ENCODE measurements around the gene MAGEA1.
"Not testable (repeated sequence)": the region's sequence is repeated elsewhere in the genome, so short reads cannot be mapped to it uniquely, and the experiment has no call there.

Gene MAGEA1, protein sequence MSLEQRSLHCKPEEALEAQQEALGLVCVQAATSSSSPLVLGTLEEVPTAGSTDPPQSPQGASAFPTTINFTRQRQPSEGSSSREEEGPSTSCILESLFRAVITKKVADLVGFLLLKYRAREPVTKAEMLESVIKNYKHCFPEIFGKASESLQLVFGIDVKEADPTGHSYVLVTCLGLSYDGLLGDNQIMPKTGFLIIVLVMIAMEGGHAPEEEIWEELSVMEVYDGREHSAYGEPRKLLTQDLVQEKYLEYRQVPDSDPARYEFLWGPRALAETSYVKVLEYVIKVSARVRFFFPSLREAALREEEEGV

DNA sequence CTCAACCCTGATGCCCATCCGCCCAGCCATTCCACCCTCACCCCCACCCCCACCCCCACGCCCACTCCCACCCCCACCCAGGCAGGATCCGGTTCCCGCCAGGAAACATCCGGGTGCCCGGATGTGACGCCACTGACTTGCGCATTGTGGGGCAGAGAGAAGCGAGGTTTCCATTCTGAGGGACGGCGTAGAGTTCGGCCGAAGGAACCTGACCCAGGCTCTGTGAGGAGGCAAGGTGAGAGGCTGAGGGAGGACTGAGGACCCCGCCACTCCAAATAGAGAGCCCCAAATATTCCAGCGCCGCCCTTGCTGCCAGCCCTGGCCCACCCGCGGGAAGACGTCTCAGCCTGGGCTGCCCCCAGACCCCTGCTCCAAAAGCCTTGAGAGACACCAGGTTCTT, at the start of gene MAGEA1:
TSS of gene MAGEA1 (plus strand) at position 154 of the 400 bp plus-strand sequence. CDS start 3,106 bp downstream, outside the sequence.
- intact Hi-C loops (cut with DNase I) = no loop called here
- no peak for DNase-seq

- intact Hi-C loops (cut with DNase I); DNase-seq: not testable (repeated sequence)
These were observed 46.2 kb upstream of the MAGEA1 start for GRCh38 chrX:153132924-153133323.

- intact Hi-C loops (cut with DNase I); DNase-seq: not testable (repeated sequence)
These were observed 40.0 kb upstream of the MAGEA1 start for GRCh38 chrX:153139074-153139473.

DNA sequence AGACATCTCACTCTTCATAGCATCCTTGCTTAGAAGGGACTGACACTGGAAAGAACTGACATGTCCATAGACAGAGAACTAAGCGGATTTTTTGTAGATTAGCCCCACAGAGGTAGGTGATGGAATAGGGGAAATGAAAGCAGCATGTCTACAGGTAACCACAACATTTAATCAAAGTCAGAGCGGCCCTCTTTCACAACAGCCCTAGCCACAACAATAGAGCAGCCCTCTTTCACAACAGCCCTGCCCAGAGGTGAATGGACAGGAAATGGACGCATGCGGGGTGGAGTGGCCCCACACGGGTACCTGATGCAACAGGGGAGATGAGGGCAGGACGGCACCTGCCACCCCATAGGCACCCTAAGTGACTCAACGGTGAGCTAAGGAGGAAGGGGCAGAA, 32.8 kb upstream of the MAGEA1 start:
- DNase-seq; intact Hi-C loops (cut with DNase I): not testable (repeated sequence)

DNA sequence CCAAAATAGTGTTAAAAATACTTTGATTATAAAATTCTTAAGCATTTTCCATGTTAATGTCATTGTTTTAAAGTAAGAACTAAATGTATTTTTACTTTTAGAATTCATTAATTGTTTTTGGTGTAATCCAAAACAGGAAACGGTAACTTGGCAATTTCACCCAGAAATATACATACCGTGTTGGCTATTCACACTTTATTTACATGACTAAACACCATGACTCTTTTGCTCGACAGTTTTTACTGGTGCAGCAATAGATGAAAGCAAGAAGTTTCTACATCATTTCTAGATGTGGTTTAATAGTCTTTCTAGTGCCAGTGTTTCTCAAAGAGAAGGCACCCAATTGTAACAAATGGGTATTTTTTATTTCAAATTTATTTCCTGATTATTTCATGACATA, 25.6 kb upstream of the MAGEA1 start:
- DNase-seq = no peak
- intact Hi-C loops (cut with DNase I) = no loop called here

- no peak for DNase-seq
- intact Hi-C loops (cut with DNase I) = no loop called here
These were observed 21.6 kb upstream of the MAGEA1 start for GRCh38 chrX:153157450-153157849.

GRCh38 chrX:153158319-153158718, 20.8 kb upstream of the MAGEA1 start:
- no peak for DNase-seq
- intact Hi-C loops (cut with DNase I) = no loop called here

GRCh38 chrX:153161952-153162351, 17.1 kb upstream of the MAGEA1 start:
- no peak for DNase-seq
- intact Hi-C loops (cut with DNase I) = no loop called here

DNA sequence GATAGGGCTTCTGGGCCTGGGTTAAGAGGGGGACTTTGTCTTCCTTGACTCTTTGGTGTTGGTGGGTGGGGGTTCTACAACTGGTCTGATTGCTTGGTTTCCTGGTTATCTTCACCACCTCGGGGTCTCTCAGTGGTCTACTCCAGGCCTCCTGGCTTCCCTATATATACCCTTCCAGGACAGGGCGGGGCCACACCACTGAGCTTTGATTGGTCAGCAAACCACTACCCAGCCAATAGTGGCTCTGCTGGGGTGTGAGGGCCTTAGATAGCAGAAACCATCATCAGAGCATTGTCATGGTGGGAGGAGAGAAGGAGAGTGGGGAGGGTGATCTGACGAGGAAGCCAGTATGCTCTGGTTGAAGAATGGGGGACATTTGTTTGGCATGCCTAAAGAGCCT, 14.4 kb upstream of the MAGEA1 start:
- DNase-seq = no peak
- intact Hi-C loops (cut with DNase I) = no loop called here

DNA sequence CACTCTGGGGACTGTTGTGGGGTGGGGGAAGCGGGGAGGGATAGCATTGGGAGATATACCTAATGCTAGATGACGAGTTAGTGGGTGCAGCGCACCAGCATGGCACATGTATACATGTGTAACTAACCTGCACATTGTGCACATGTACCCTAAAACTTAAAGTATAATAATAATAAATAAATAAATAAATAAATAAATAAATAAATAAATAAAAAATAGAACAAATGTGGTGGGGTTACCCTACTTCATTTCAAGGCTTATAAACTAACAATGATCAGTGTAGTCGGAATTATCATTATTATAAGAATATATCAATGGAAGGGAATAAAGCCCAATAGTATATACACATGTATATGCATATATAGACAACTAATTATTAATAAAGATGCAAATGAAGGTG, 10.7 kb upstream of the MAGEA1 start:
- DNase-seq; intact Hi-C loops (cut with DNase I): not testable (repeated sequence)

- intact Hi-C loops (cut with DNase I) = no loop called here
- DNase-seq = no peak
These were observed 2.7 kb downstream of the MAGEA1 start for GRCh38 chrX:153181822-153182221.

DNA sequence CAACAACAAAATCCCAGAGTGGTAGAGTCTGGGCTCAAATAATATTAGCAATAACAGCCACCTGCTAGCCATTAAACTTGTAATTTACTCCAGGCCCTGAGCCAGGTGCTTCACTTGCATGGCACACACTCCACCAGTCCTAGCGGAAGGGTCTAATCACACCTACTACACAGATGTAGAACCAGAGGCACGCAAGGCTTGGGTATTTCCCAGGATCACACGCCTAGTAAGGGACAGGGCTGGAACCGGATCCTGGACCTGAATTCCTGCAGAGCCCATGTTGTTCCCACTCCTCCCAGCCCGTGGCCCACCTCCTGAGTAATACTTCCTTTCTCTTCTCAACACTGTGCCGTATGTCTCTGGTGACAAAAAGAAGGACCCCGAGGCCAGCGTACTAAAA, 5.7 kb downstream of the MAGEA1 start:
- DNase-seq = no peak

DNA sequence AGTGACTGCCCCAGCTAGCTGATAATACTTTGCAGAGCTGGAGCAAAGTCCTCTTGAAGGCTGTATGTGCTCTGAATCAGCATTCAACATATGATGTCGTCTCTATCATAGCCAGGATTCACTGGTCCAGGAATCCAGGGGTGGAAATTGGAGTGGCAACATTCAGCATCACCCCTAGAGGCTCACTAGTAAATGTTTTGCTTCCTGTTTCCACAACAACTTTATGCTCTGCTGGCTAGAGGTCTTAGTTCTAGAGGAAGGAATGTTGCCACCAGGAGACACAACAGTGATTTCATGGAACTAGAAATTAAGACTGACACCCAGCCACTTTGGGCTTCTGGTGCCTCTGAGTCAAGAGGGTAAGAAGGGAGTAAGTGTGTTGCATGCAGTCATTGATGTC, 11.3 kb downstream of the MAGEA1 start:
- DNase-seq = no peak
- intact Hi-C loops (cut with DNase I) = no loop called here

More for the DNA sequence above, 5.7 kb downstream of the MAGEA1 start:
- intact Hi-C loops (cut with DNase I) = no loop called here

GRCh38 chrX:153200462-153200861, 21.4 kb downstream of the MAGEA1 start:
- DNase-seq = no peak
- intact Hi-C loops (cut with DNase I) = no loop called here

DNA sequence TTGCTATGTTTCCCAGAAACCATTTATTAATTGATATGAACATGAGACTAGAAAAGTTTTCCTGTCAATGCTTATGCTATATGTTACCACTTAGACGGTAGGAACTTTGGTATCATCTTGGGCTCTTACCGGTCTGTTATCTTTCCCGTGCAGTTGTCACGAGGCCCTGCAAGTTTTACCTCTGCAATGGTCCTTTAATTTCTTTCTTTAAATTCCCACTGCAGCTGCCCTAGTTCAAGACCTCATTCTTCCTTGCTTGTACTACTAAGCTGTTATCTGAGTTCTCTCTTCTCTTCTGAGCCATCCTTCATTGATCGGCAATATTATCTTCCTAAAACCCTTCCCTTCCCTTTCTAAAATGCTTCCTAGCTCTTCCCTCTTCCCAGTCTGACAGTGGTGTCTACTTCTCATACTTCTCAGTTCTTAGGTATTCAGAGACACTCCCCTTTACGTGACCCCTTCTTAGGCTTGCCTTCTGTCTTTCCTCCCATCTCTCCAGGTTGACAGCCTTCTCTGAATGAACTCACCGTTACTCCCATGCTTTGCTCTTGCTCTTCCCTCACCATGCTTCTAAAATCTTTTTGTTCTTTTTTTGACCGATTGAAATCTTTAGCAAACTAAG, 27.5 kb downstream of the MAGEA1 start:
- intact Hi-C loops (cut with DNase I) = no loop called here
- no peak for DNase-seq

GRCh38 chrX:153209347-153209746, 30.3 kb downstream of the MAGEA1 start:
- intact Hi-C loops (cut with DNase I) = no loop called here

DNA sequence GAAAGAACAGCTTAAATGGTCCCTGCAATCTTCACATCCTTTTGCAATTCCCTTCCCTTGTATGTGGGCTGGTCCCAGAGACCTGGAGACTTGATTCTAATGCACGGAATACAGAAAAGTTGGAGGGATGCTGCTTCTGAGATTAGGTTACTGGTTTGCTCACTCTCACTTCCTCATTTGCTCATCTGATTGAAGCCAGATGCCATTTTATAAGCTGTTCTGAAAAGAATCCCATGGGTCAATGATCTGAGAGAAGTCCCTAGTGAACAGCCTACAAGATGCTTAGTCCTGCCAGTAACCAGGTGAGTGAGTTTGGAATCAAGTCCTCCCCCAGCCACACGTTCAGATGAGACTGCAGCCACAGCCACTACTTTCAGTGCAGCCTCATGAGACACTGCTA, 35.9 kb downstream of the MAGEA1 start:
- intact Hi-C loops (cut with DNase I) = no loop called here
- DNase-seq = no peak

More at GRCh38 chrX:153209347-153209746, 30.3 kb downstream of the MAGEA1 start:
- no peak for DNase-seq

GRCh38 chrX:153216926-153217325, 37.8 kb downstream of the MAGEA1 start:
- no peak for DNase-seq
- intact Hi-C loops (cut with DNase I) = no loop called here

GRCh38 chrX:153225438-153226098, 46.5 kb downstream of the MAGEA1 start:
- DNase-seq = no peak
- intact Hi-C loops (cut with DNase I) = no loop called here
